Central memory CD8-positive, alpha-beta T cell (primary cell): ENCODE results near the gene APMAP.

Experiments used
- ATAC-seq: fragments of 150-1000 bp; cut with Tn5 transposase; replicated peaks from 2 replicates; pipeline ENCODE4 v1.10.0; 2022; ENCODE audit warnings: mild to moderate bottlenecking, moderate FRiP score, moderate number of reproducible peaks; ENCODE audit not compliant: poor library complexity, severe bottlenecking; ENCODE audit errors: extremely low read depth
- DNase-seq, 2 donors: peaks; one replicate each; pipeline ENCODE4 v3.0.0; 2021; ENCODE audit warnings: low spot score in 2 of 2
- H3K27ac Mint-ChIP-seq: one replicate; pipeline ENCODE4 v1.8.0; 2022; ENCODE audit warnings: low read depth, mild to moderate bottlenecking, moderate library complexity, mixed read lengths
- H3K27me3 Mint-ChIP-seq: one replicate; pipeline ENCODE4 v1.8.0; 2022; ENCODE audit warnings: mixed read lengths
- H3K36me3 Mint-ChIP-seq: one replicate; pipeline ENCODE4 v1.8.0; 2022; ENCODE audit warnings: mild to moderate bottlenecking, moderate library complexity, mixed read lengths; ENCODE audit not compliant: insufficient read depth
- H3K4me1 Mint-ChIP-seq: one replicate; pipeline ENCODE4 v1.8.0; 2022; ENCODE audit warnings: mixed read lengths
- H3K4me3 Mint-ChIP-seq: one replicate; pipeline ENCODE4 v1.8.0; 2022; ENCODE audit warnings: mild to moderate bottlenecking, moderate library complexity, mixed read lengths
- H3K9me3 Mint-ChIP-seq: one replicate; pipeline ENCODE4 v1.8.0; 2022; ENCODE audit warnings: mixed read lengths

APMAP gene

DNA sequence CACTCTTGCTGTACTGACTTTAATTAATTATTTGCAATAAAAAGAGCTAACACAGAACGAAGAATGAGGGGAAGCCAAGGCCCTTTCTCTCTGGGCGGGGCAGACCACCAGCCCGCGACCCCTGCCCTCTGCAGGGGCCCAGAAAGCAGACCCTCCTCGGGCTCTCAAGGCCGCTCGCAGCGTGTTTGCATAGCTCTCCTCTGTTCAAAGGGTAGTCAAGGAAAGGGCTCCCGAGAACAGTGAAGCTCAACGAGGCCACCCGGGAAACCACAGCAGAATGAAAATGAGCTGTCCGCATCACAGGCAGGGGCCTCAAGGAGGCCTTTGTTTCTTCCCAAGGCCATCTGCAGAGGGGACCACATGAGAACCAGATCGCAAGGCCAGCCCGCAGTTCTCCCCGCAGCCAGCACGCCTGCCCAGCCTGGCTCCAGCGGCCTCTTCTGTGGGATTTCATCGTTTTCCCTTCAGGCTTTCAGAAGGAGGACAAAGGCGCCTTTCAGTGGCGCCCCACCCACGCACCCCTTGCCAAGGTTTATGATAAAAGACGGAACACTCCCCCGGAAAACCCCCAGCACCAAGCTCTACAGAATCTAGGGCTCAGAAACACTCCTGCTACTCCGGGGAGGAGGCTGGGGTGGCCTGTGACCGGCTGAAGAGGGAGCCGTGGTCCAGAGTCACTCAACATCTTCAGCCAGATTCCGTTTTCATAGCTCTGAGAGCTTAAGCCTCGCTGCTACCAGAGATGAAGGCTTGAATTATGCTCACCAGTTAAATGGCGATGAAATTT lies 40.1 kb upstream of the APMAP start:
- H3K4me3 Mint-ChIP-seq: no peak overlapping the region
- H3K27me3 Mint-ChIP-seq: no peaks in the 10 kb centered on the region
- H3K4me1 Mint-ChIP-seq: peaks cover 56% of the 10 kb centered on the region
- H3K27ac Mint-ChIP-seq: no peak overlapping the region
- DNase-seq: no peak
- ATAC-seq: no peak
- H3K9me3 Mint-ChIP-seq: no peaks in the 10 kb centered on the region
- H3K36me3 Mint-ChIP-seq: peaks cover 13% of the 10 kb centered on the region

- peaks cover 19% of the 10 kb centered on the region for H3K36me3 Mint-ChIP-seq
- peaks cover 56% of the 10 kb centered on the region for H3K4me1 Mint-ChIP-seq
- DNase-seq (no peak), ATAC-seq (no peak)
- no peaks in the 10 kb centered on the region for H3K9me3 Mint-ChIP-seq
- H3K27me3 Mint-ChIP-seq: no peaks in the 10 kb centered on the region
- H3K27ac Mint-ChIP-seq: no peak overlapping the region
- no peak overlapping the region for H3K4me3 Mint-ChIP-seq
Observed at GRCh38 chr20:25032065-25032477, 39.5 kb upstream of the APMAP start.

DNA sequence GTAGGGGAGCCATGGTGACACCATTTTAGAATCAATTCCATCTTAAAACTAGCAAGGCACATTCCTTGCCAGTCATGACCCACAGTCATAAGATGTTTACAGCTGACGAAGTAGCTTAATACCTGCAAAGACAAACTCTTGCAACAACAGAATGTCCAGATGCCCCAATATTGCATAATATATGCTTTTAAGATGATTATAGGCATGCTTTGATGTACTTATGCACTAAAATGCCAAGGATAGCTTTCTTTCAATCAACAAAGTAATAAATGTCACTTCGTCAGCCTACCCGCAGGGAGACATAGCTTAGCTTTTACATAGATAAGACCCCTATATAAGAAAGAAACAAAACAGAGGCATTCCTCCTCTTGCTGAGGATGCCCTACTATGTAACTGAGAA lies 38.7 kb upstream of the APMAP start:
- no peaks in the 10 kb centered on the region for H3K9me3 Mint-ChIP-seq
- H3K36me3 Mint-ChIP-seq: peaks cover 18% of the 10 kb centered on the region
- H3K27ac Mint-ChIP-seq: peak overlapping the region; percentile 19
- DNase-seq (no peak), ATAC-seq (no peak)
- H3K4me3 Mint-ChIP-seq: no peak overlapping the region
- no peaks in the 10 kb centered on the region for H3K27me3 Mint-ChIP-seq
- peaks cover 50% of the 10 kb centered on the region for H3K4me1 Mint-ChIP-seq

GRCh38 chr20:25030649-25031207 lies 38.2 kb upstream of the APMAP start:
- H3K4me3 Mint-ChIP-seq: no peak overlapping the region
- peak overlapping the region; percentile 11 for H3K27ac Mint-ChIP-seq
- DNase-seq (no peak), ATAC-seq (no peak)
- H3K4me1 Mint-ChIP-seq: peaks cover 45% of the 10 kb centered on the region
- no peaks in the 10 kb centered on the region for H3K9me3 Mint-ChIP-seq
- peaks cover 17% of the 10 kb centered on the region for H3K36me3 Mint-ChIP-seq
- no peaks in the 10 kb centered on the region for H3K27me3 Mint-ChIP-seq

GRCh38 chr20:25030007-25030648 lies 37.6 kb upstream of the APMAP start:
- no peaks in the 10 kb centered on the region for H3K9me3 Mint-ChIP-seq
- peaks cover 39% of the 10 kb centered on the region for H3K4me1 Mint-ChIP-seq
- H3K27ac Mint-ChIP-seq: peak overlapping the region; percentile 11

DNA sequence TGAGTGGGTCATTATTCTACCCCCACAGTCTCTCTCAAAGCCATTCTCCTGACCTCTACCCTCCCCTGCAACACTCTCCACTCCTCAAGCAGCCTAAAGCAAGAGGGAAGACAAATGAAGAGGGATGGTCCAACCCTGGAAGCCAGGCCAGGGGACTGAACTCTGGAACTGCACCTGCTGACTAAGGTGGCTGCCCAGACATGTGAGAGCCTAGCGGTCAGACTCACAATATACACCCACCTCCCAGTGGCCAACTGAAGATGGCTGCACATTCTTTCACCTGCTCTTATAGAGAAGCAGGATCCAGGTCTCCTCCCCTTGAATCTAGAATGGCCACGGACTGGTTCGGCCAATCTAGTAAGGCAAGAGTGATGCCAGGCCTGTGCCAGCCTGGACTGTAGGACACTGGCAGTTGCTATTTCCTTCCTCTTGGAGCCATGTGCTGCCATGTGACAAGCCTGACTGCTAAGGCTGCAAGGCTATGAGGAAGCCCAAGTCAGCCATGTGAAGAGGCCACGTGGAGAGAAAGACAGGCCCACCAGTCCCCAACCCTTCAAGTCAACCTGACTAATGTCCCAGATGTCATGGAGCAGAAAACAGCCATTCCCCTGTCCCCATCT lies 33.5 kb upstream of the APMAP start:
- Mint-ChIP-seq H3K9me3 (no peaks in the 10 kb centered on the region), H3K27ac (peak overlapping the region; percentile 10), H3K27me3 (no peaks in the 10 kb centered on the region), H3K36me3 (peaks cover 19% of the 10 kb centered on the region), H3K4me3 (no peak overlapping the region), H3K4me1 (peaks cover 41% of the 10 kb centered on the region)
- no peak for DNase-seq
- ATAC-seq: no peak

More at GRCh38 chr20:25030007-25030648, 37.6 kb upstream of the APMAP start:
- ATAC-seq: no peak
- Mint-ChIP-seq H3K27me3 (no peaks in the 10 kb centered on the region), H3K36me3 (peaks cover 17% of the 10 kb centered on the region), H3K4me3 (no peak overlapping the region)
- DNase-seq: no peak

DNA sequence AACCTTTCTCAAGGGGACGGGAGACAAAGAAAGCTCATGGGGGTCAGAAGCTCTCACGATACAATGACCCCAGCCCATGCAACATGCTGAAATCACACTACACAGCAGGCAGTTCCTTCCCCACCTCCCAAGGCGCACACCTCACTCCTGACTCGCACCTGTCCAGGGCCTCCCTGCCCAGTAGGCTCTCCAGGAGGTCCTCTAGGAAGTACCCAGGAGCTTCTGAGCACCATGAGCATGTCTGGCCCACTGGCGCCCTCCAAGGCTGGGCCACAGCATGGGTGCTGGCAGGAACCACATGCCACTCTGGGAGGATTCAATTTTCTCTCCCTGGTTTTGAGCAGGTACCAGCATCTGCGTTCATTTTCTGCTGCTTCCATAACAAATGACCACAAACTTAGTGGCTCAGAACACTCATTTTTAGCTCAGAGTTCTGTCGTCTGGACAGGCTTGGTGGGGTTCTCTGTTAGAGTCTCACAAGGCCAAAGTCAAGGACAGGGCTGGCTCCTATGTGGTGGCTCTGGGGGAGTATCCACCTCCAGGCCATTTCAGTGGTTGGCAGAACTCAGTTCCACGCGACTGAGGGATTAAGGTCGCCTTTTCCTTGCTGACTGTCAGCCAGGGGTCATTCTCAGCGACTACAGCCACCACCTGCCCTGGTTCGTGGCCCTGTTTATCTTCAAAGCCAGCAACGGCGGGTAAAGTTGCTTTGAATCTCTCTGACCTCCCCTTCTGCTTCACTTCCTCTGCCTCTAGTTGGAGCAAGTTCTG lies 32.7 kb upstream of the APMAP start:
- H3K27me3 Mint-ChIP-seq: no peaks in the 10 kb centered on the region
- H3K9me3 Mint-ChIP-seq: no peaks in the 10 kb centered on the region
- H3K4me3 Mint-ChIP-seq: no peak overlapping the region
- peaks cover 16% of the 10 kb centered on the region for H3K36me3 Mint-ChIP-seq
- H3K27ac Mint-ChIP-seq: no peak overlapping the region
- peaks cover 33% of the 10 kb centered on the region for H3K4me1 Mint-ChIP-seq
- no peak for ATAC-seq
- no peak for DNase-seq

- H3K36me3 Mint-ChIP-seq: peaks cover 22% of the 10 kb centered on the region
Observed at GRCh38 chr20:25024171-25024570, 31.6 kb upstream of the APMAP start.

DNA sequence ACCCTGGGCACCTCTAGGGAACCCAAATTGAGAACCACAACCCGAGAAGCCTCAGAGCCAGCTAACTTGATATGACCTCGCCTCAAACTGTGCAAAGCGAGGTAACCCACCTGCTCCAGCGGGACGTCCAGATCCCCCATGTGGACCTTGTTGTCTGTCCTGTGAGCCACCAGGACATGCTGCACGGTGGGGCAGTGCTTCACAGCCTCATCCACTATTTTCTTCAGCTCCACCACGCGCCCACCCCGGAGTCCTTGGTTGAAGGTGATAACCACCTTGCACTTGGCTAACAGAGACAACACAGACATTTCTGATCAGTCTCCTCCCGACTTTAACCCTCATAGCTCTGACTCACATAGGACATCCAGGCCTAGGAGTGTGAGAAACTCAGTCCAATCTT lies 30.8 kb upstream of the APMAP start:
- no peak overlapping the region for H3K4me3 Mint-ChIP-seq
- no peaks in the 10 kb centered on the region for H3K27me3 Mint-ChIP-seq
- no peak overlapping the region for H3K27ac Mint-ChIP-seq
- H3K4me1 Mint-ChIP-seq: peaks cover 24% of the 10 kb centered on the region
- no peak for ATAC-seq
- no peaks in the 10 kb centered on the region for H3K9me3 Mint-ChIP-seq
- DNase-seq: no peak
- H3K36me3 Mint-ChIP-seq: peaks cover 23% of the 10 kb centered on the region

More at GRCh38 chr20:25024171-25024570, 31.6 kb upstream of the APMAP start:
- Mint-ChIP-seq H3K27ac (no peak overlapping the region), H3K27me3 (no peaks in the 10 kb centered on the region), H3K9me3 (no peaks in the 10 kb centered on the region), H3K4me1 (peaks cover 24% of the 10 kb centered on the region), H3K4me3 (no peak overlapping the region)
- ATAC-seq: no peak
- no peak for DNase-seq

DNA sequence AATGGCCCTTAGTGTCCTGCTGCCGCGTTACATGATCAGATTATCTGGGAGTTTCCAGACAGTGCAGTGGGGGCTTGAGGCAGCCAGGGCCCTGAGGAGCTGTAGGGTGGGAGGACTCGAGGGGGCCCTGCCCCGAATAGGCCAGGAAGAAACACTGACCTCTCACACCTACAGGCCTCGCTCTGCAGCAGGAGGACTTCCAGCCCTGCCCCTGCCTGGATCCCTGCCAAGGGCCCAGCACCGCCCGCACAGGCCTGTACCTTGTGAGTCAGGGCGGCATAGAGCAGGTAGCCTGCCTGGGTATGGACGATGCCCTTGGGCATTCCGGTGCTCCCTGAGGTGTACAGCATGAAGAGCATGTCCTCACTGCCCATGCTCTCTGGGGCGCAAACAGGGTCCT lies 30.1 kb upstream of the APMAP start:
- peaks cover 22% of the 10 kb centered on the region for H3K36me3 Mint-ChIP-seq
- no peak for ATAC-seq
- H3K4me1 Mint-ChIP-seq: peaks cover 23% of the 10 kb centered on the region
- no peak overlapping the region for H3K27ac Mint-ChIP-seq
- no peaks in the 10 kb centered on the region for H3K9me3 Mint-ChIP-seq
- DNase-seq: no peak
- H3K4me3 Mint-ChIP-seq: no peak overlapping the region
- no peaks in the 10 kb centered on the region for H3K27me3 Mint-ChIP-seq

GRCh38 chr20:25021336-25021735 lies 28.8 kb upstream of the APMAP start:
- ATAC-seq (no peak), DNase-seq (no peak)
- H3K9me3 Mint-ChIP-seq: no peaks in the 10 kb centered on the region
- H3K27ac Mint-ChIP-seq: no peak overlapping the region
- no peaks in the 10 kb centered on the region for H3K27me3 Mint-ChIP-seq
- peaks cover 15% of the 10 kb centered on the region for H3K4me1 Mint-ChIP-seq
- no peak overlapping the region for H3K4me3 Mint-ChIP-seq
- H3K36me3 Mint-ChIP-seq: peaks cover 20% of the 10 kb centered on the region

DNA sequence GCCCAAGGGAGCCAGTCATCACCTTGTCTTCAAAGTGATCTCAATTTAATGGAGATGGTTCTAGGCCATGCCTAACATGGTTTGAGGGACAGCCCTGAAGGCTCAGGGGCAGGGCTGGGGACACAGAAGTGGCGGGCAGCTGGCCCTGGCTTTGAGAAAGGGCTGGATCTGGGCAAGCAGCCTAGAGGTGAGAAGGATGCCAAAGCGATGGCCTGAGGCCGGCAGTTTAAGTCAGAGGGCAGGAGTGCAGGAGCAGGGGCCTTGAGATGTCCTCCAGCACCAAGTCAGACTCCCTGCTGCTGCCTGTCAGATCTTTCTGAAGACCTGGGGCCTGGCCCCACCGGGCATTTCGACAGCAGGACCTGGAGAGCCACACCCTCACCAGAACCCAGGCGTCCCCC lies 28.4 kb upstream of the APMAP start:
- peak overlapping the region; percentile 35 for H3K27ac Mint-ChIP-seq
- no peak for ATAC-seq

More for the DNA sequence above, 28.4 kb upstream of the APMAP start:
- Mint-ChIP-seq H3K36me3 (peaks cover 24% of the 10 kb centered on the region), H3K9me3 (no peaks in the 10 kb centered on the region), H3K4me1 (peaks cover 15% of the 10 kb centered on the region), H3K4me3 (no peak overlapping the region), H3K27me3 (no peaks in the 10 kb centered on the region)
- DNase-seq: no peak
